Measurements from ENCODE around the gene NTMT1. TPM values are rescaled to one million over a fixed set of nuclear protein-coding genes. Genes with fewer than 3 reads are reported as not detected.

The NTMT1 gene
- total and polyA plus RNA-seq, 9 of the 15 experiments (the other 6 are each of a cell fraction or from before 2014, with no cell fraction given) = 42.1 to 116 (median 74.7) TPM

GRCh38 chr9:129609486-129610212 is 16.3 kb upstream of the NTMT1 start (continued):
- TF ChIP-seq MITF (IDR thresholded peaks at IDR 0.05) (no peak), WHSC1 (IDR thresholded peaks at IDR 0.05; ENCODE audit: low read length) (no peak), ATF1 (CRISPR knock-in tag; IDR thresholded peaks at IDR 0.05) (no peak), ATF1 (tag; IDR thresholded peaks at IDR 0.05) (no peak), ERF (CRISPR knock-in tag; IDR thresholded peaks at IDR 0.05) (no peak), DMBX1 (CRISPR knock-in tag; IDR thresholded peaks at IDR 0.05; ENCODE audit: borderline replicate concordance) (no peak), RBM17 (IDR thresholded peaks at IDR 0.05; ENCODE audit: borderline replicate concordance, low read depth, low read length) (no peak), ZBTB40 (IDR thresholded peaks at IDR 0.05) (0 out of 2 replicates have a peak, but pooled peaks have one; percentile 44), ZBTB40 (CRISPR knock-in tag; IDR thresholded peaks at IDR 0.05) (no peak), ZBTB5 (IDR thresholded peaks at IDR 0.05) (no peak), PCBP2 (IDR thresholded peaks at IDR 0.05; ENCODE audit: low read depth, low read length, poor library complexity, severe bottlenecking) (no peak), NFRKB (IDR thresholded peaks at IDR 0.05; ENCODE audit: low read depth) (no peak), NR0B1 (IDR thresholded peaks at IDR 0.05; ENCODE audit: partially characterized antibody) (no peak), ZNF41 (CRISPR knock-in tag; conservative IDR thresholded peaks at IDR 0.05) (no peak), GABPB2 (CRISPR knock-in tag; conservative IDR thresholded peaks at IDR 0.05) (no peak)

Measured in K562 (cell line).